GM23248 (cell line): ENCODE results near the gene ARMH3. TPM values are rescaled to one million over a fixed set of nuclear protein-coding genes. Genes with fewer than 3 reads are reported as not detected.

Source experiments
- DNase-seq: peaks from one replicate; pipeline ENCODE4 v3.0.0-alpha.2; 2015
- H2AFZ ChIP-seq: fragments of 200-600 bp; sonication (generic); 2 replicates; pipeline ENCODE4 v1.6.1; 2016; ENCODE audit warnings: antibody characterized with exemption
- H3F3A ChIP-seq: fragments of 200-600 bp; sonication (generic); 2 replicates; pipeline ENCODE4 v1.6.1; 2016; ENCODE audit warnings: mild to moderate bottlenecking, antibody characterized with exemption, mixed run types; ENCODE audit not compliant: insufficient read depth
- H3K27ac ChIP-seq: fragments of 200-600 bp; sonication (generic); 2 replicates; pipeline ENCODE4 v1.5.1; 2016; ENCODE audit warnings: mild to moderate bottlenecking
- H3K27me3 ChIP-seq: fragments of 200-600 bp; sonication (generic); replicated peaks from 2 replicates; pipeline ENCODE4 v1.6.1; 2016; ENCODE audit warnings: mild to moderate bottlenecking; ENCODE audit not compliant: insufficient read depth
- H3K36me3 ChIP-seq: fragments of 200-600 bp; sonication (generic); 2 replicates; pipeline ENCODE4 v1.6.1; 2016; ENCODE audit warnings: low read depth, mild to moderate bottlenecking
- H3K4me1 ChIP-seq: fragments of 200-600 bp; sonication (generic); 2 replicates; pipeline ENCODE4 v1.6.1; 2016; ENCODE audit warnings: mild to moderate bottlenecking; ENCODE audit not compliant: insufficient read depth
- H3K4me2 ChIP-seq: fragments of 200-600 bp; sonication (generic); one replicate; pipeline ENCODE4 v1.6.1; 2016; ENCODE audit warnings: mild to moderate bottlenecking; ENCODE audit not compliant: unreplicated experiment
- H3K4me3 ChIP-seq: fragments of 200-600 bp; sonication (generic); 2 replicates; pipeline ENCODE4 v1.5.1; 2016; ENCODE audit warnings: mild to moderate bottlenecking
- H3K79me2 ChIP-seq: fragments of 200-600 bp; sonication (generic); 2 replicates; pipeline ENCODE4 v1.6.1; 2016; ENCODE audit warnings: mild to moderate bottlenecking; ENCODE audit not compliant: insufficient read depth
- H3K9ac ChIP-seq: fragments of 200-600 bp; sonication (generic); 2 replicates; pipeline ENCODE4 v1.6.1; 2016; ENCODE audit warnings: mild to moderate bottlenecking
- H3K9me2 ChIP-seq: fragments of 200-600 bp; sonication (generic); 2 replicates; pipeline ENCODE4 v1.6.1; 2016; ENCODE audit warnings: mixed run types, mild to moderate bottlenecking, moderate library complexity; ENCODE audit not compliant: insufficient read depth
- H3K9me3 ChIP-seq: fragments of 200-600 bp; sonication (generic); one replicate; pipeline ENCODE4 v1.6.1; 2017; ENCODE audit warnings: low read depth
- H4K20me1 ChIP-seq: fragments of 200-600 bp; sonication (generic); 2 replicates; pipeline ENCODE4 v1.6.0; 2016; ENCODE audit not compliant: insufficient read depth
- EZH2 ChIP-seq: fragments of 200-600 bp; sonication (generic); IDR thresholded peaks from 2 replicates; pipeline ENCODE4 v1.6.1; 2018; ENCODE audit warnings: antibody characterized with exemption, mild to moderate bottlenecking; ENCODE audit not compliant: insufficient read depth, poor library complexity, severe bottlenecking
- EZH2phosphoT487 ChIP-seq: fragments of 200-600 bp; sonication (generic); IDR thresholded peaks from 2 replicates; pipeline ENCODE4 v1.6.1; 2018; ENCODE audit warnings: antibody characterized with exemption, moderate library complexity, mild to moderate bottlenecking, low read depth; ENCODE audit not compliant: insufficient read depth
- WGBS, 2 experiments: methylation state at CpG; one replicate each; pipeline ENCODE4 v1.1.6; 2015 to 2017; ENCODE audit warnings: low lambda C conversion rate in 2 of 2, low coverage in 1 of 2; ENCODE audit errors: missing lambda C conversion rate in 2 of 2; 5-methylcytosine and 5-hydroxymethylcytosine counted together
- in situ Hi-C: fragments of 300-500 bp; cut with MboI; formaldehyde crosslinking; loops from 2 replicates; pipeline ENCODE4 v1.15.0; 2020
- polyA plus RNA-seq: library from polyadenylated mRNA; unstranded; fragments of >200 nt; fragmentation: Nextera tagmentation; extraction: Ambion mirVana; gene quantifications from 2 replicates; pipeline ENCODE4 v1.2.1, GENCODE V29; 2016
- total RNA-seq: library from RNA; depleted of rRNA; stranded (reverse); fragments of >200 nt; shearing (Covaris generic); gene quantifications from 2 replicates; pipeline ENCODE4 v1.2.3, GENCODE V29; 2014

ARMH3 gene
- total and polyA plus RNA-seq, 2 experiments from 2014 or later, result 9.0 to 9.5 TPM

DNA sequence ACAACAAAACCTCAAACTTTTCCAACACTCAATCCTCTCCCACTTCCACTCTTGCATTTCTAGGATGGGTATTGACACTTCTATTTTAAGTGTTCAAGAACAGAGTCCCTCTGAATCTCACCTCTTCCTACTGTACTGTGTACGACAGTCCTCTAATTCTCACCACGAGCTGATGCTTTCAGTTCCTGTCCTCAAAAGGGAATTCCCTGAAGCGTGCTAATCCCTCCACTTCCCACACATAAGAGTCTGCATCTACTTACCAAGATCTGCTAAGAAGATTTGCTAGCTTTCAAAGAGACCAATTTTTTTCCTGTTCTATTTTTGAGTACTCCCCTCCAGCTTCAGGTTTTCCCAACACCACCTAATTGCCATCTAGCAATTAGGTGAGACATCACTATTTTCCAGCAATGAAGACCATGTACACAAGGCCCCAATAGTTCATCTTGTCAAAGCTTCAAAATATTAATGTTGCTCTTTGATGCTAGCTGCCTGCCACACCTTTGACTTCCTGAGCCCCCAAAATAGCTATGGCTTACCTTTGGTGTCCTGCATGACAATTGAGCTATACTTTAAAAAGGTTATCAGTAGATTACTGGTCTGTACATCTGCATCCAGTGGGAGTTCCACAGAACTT is 54.4 kb downstream of the ARMH3 start:
- Histone ChIP-seq H3K27ac (no peak overlapping the region), H3K9me3 (no peaks in the 10 kb centered on the region), H2AFZ (no peak overlapping the region), H3K4me1 (peaks cover 8% of the 10 kb centered on the region), H4K20me1 (no peaks in the 10 kb centered on the region), H3K4me3 (no peak overlapping the region), H3K27me3 (no peaks in the 10 kb centered on the region), H3K4me2 (no peak overlapping the region), H3K36me3 (peaks cover 7% of the 10 kb centered on the region; the same call in 1 of the 2 replicates), H3K79me2 (no peaks in the 10 kb centered on the region), H3K9me2 (no peaks in the 10 kb centered on the region), H3F3A (no peaks in the 10 kb centered on the region), H3K9ac (no peak overlapping the region)
- DNase-seq, result no peak
- in situ Hi-C loops, result loop anchor here (10.0 kb wide), 1 partner anchor 117 kb away; no protein-coding TSS in a partner anchor
- WGBS, 2 experiments, result 57 to 64% methylated on average over 3 of the region's 3 CpGs
- TF ChIP-seq EZH2, result no peak
- no peak for TF ChIP-seq EZH2phosphoT487

DNA sequence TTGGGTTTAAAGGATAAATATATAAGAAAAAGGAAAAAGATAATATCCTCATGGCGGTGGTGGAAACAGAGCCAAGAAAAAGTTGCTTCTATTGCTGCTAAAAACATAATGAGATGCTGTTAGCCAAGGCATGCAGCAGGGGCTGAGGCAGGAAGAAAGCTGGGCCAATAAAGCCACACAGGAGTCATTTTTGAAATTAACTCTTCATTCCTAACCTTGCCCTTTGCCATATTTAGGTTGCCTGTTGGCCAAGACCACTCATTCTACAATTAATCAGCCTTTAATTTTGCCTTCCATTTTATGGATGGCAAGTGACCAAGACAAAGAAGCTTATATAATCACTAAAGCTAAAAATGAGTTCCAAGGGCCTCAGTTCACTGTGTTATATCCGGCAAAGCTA is 58.2 kb downstream of the ARMH3 start:
- peaks cover 18% of the 10 kb centered on the region for H3F3A ChIP-seq
- no peak overlapping the region for H2AFZ ChIP-seq
- no peaks in the 10 kb centered on the region for H3K9me3 ChIP-seq
- H3K9ac ChIP-seq, result no peak overlapping the region
- H3K36me3 ChIP-seq, result peaks cover 7% of the 10 kb centered on the region; the same call in 1 of the 2 replicates
- H3K4me1 ChIP-seq, result peaks cover 14% of the 10 kb centered on the region
- no peaks in the 10 kb centered on the region for H3K9me2 ChIP-seq
- no peaks in the 10 kb centered on the region for H4K20me1 ChIP-seq
- in situ Hi-C loops, result no loop called here
- no peak for DNase-seq
- no peak overlapping the region for H3K4me3 ChIP-seq
- H3K27me3 ChIP-seq, result no peaks in the 10 kb centered on the region
- WGBS, 2 experiments, result 98 to 99% methylated on average over 2 of the region's 2 CpGs
- no peak for TF ChIP-seq EZH2
- no peak for TF ChIP-seq EZH2phosphoT487
- H3K27ac ChIP-seq, result no peak overlapping the region
- no peak overlapping the region for H3K4me2 ChIP-seq
- no peaks in the 10 kb centered on the region for H3K79me2 ChIP-seq

GRCh38 chr10:101995451-101996063 is 60.4 kb downstream of the ARMH3 start:
- H3K36me3 ChIP-seq, result peaks cover 11% of the 10 kb centered on the region; the same call in 1 of the 2 replicates
- H3K9me2 ChIP-seq, result no peaks in the 10 kb centered on the region
- no peak overlapping the region for H2AFZ ChIP-seq
- peaks cover 18% of the 10 kb centered on the region for H3F3A ChIP-seq
- H3K9ac ChIP-seq, result no peak overlapping the region
- H3K4me2 ChIP-seq, result peak overlapping the region; percentile 24
- DNase-seq, result peak; percentile 44
- whole genome bisulfite sequencing, 2 experiments, result 44 to 47% methylated on average over 1 of the region's 1 CpG
- H3K79me2 ChIP-seq, result no peaks in the 10 kb centered on the region
- no peak for TF ChIP-seq EZH2
- no peak for TF ChIP-seq EZH2phosphoT487
- no peaks in the 10 kb centered on the region for H4K20me1 ChIP-seq
- in situ Hi-C loops, result no loop called here
- no peaks in the 10 kb centered on the region for H3K27me3 ChIP-seq
- H3K4me3 ChIP-seq, result no peak overlapping the region
- peaks cover 14% of the 10 kb centered on the region for H3K4me1 ChIP-seq
- H3K27ac ChIP-seq, result no peak overlapping the region
- H3K9me3 ChIP-seq, result no peaks in the 10 kb centered on the region

- in situ Hi-C loops, result no loop called here
- Histone ChIP-seq H3K36me3 (peaks cover 24% of the 10 kb centered on the region; the same call in 1 of the 2 replicates), H3K4me1 (peaks cover 14% of the 10 kb centered on the region), H4K20me1 (no peaks in the 10 kb centered on the region), H3K9me2 (no peaks in the 10 kb centered on the region), H3F3A (peaks cover 18% of the 10 kb centered on the region), H3K4me2 (no peak overlapping the region), H3K4me3 (no peak overlapping the region), H3K27ac (no peak overlapping the region), H3K9ac (no peak overlapping the region), H3K27me3 (no peaks in the 10 kb centered on the region), H2AFZ (no peak overlapping the region), H3K79me2 (no peaks in the 10 kb centered on the region), H3K9me3 (no peaks in the 10 kb centered on the region)
- no peak for DNase-seq
- no peak for TF ChIP-seq EZH2
- no peak for TF ChIP-seq EZH2phosphoT487
- 75 to 79% methylated on average over 5 of the region's 5 CpGs for WGBS, 2 experiments
Measured at GRCh38 chr10:101993651-101994200, 62.2 kb downstream of the ARMH3 start.
